Neural progenitor cell (in vitro differentiated cells): ENCODE results near the gene MTHFD2L. TPM values are rescaled to one million over a fixed set of nuclear protein-coding genes. Genes with fewer than 3 reads are reported as not detected.

ENCODE experiments used
- DNase-seq: peaks from one replicate; pipeline ENCODE4 v3.0.0-alpha.2; 2016; ENCODE audit warnings: low spot score
- H2AFZ ChIP-seq: fragments of 200-600 bp; sonication (generic); replicated peaks from 2 replicates; pipeline ENCODE4 v1.6.1; 2016; ENCODE audit warnings: antibody characterized with exemption
- H3F3A ChIP-seq: fragments of 200-600 bp; sonication (generic); 2 replicates; pipeline ENCODE4 v1.6.1; 2016; ENCODE audit warnings: antibody characterized with exemption, low read depth
- H3K27ac ChIP-seq: fragments of 200-600 bp; sonication (generic); 2 replicates; pipeline ENCODE4 v1.5.1; 2016; ENCODE audit warnings: mild to moderate bottlenecking
- H3K27me3 ChIP-seq: fragments of 200-600 bp; sonication (generic); 2 replicates; pipeline ENCODE4 v1.6.1; 2016; ENCODE audit warnings: mild to moderate bottlenecking, moderate library complexity
- H3K36me3 ChIP-seq: fragments of 200-600 bp; sonication (generic); 2 replicates; pipeline ENCODE4 v1.5.1; 2016
- H3K4me1 ChIP-seq: fragments of 200-600 bp; sonication (generic); 2 replicates; pipeline ENCODE4 v1.6.1; 2016; ENCODE audit warnings: mixed run types
- H3K4me2 ChIP-seq: fragments of 200-600 bp; sonication (generic); 2 replicates; pipeline ENCODE4 v1.6.1; 2016
- H3K4me3 ChIP-seq: fragments of 200-600 bp; sonication (generic); 2 replicates; pipeline ENCODE4 v1.5.1; 2016
- H3K79me2 ChIP-seq: fragments of 200-600 bp; sonication (generic); 2 replicates; pipeline ENCODE4 v1.6.1; 2016; ENCODE audit warnings: low read depth
- H3K9ac ChIP-seq: fragments of 200-600 bp; sonication (generic); 2 replicates; pipeline ENCODE4 v1.6.1; 2016
- H3K9me3 ChIP-seq: fragments of 200-600 bp; sonication (generic); 2 replicates; pipeline ENCODE4 v1.5.1; 2016; ENCODE audit warnings: low read depth
- H4K20me1 ChIP-seq: fragments of 200-600 bp; sonication (generic); 2 replicates; pipeline ENCODE4 v1.6.1; 2016; ENCODE audit warnings: low read depth
- H3K27ac Mint-ChIP-seq: 3 replicates; pipeline ENCODE4 v1.8.0; 2021; ENCODE audit warnings: mixed read lengths
- H3K27me3 Mint-ChIP-seq: 2 replicates; pipeline ENCODE4 v1.8.0; 2022; ENCODE audit warnings: low read depth, mild to moderate bottlenecking, inconsistent platforms, moderate library complexity, mixed read lengths; ENCODE audit not compliant: insufficient read depth
- H3K36me3 Mint-ChIP-seq: 3 replicates; pipeline ENCODE4 v1.8.0; 2021; ENCODE audit warnings: mixed read lengths
- H3K4me1 Mint-ChIP-seq: 3 replicates; pipeline ENCODE4 v1.8.0; 2021; ENCODE audit warnings: mixed read lengths
- H3K4me3 Mint-ChIP-seq: 3 replicates; pipeline ENCODE4 v1.8.0; 2021; ENCODE audit warnings: mild to moderate bottlenecking, moderate library complexity, mixed read lengths
- H3K9me3 Mint-ChIP-seq: 3 replicates; pipeline ENCODE4 v1.8.0; 2020; ENCODE audit warnings: mixed read lengths
- CTCF ChIP-seq: fragments of 200-600 bp; sonication (generic); IDR thresholded peaks from 2 replicates; pipeline ENCODE4 v1.5.1; 2017; ENCODE audit warnings: antibody characterized with exemption, mild to moderate bottlenecking
- EZH2 ChIP-seq: fragments of 200-600 bp; sonication (generic); IDR thresholded peaks from 2 replicates; pipeline ENCODE4 v1.6.1; 2017; ENCODE audit warnings: antibody characterized with exemption, mild to moderate bottlenecking, moderate library complexity
- EZH2phosphoT487 ChIP-seq: fragments of 200-600 bp; sonication (generic); IDR thresholded peaks from 2 replicates; pipeline ENCODE4 v1.6.1; 2017; ENCODE audit warnings: antibody characterized with exemption
- total RNA-seq: library from RNA; depleted of rRNA; stranded (reverse); fragments of >200 nt; gene quantifications from 2 replicates; pipeline ENCODE4 v1.2.3, GENCODE V29; 2015; ENCODE audit warnings: low replicate concordance

MTHFD2L gene
- total RNA-seq, 1 donor from 2014 or later: 22.1 TPM

- Histone ChIP-seq H3K36me3 (no peaks in the 10 kb centered on the region), H3K4me1 (no peaks in the 10 kb centered on the region), H2AFZ (no peak overlapping the region), H3K9ac (no peak overlapping the region), H3K79me2 (no peaks in the 10 kb centered on the region), H3K4me2 (no peak overlapping the region), H3F3A (no peaks in the 10 kb centered on the region), H3K4me3 (no peak overlapping the region), H3K27me3 (no peaks in the 10 kb centered on the region), H3K9me3 (no peaks in the 10 kb centered on the region), H4K20me1 (no peaks in the 10 kb centered on the region), H3K27ac (no peak overlapping the region)
- H3K4me3 Mint-ChIP-seq: no peak overlapping the region
- no peak for DNase-seq
- no peaks in the 10 kb centered on the region for H3K4me1 Mint-ChIP-seq
- no peak overlapping the region for H3K27ac Mint-ChIP-seq
- H3K36me3 Mint-ChIP-seq: peaks cover 5% of the 10 kb centered on the region
- TF ChIP-seq CTCF (no peak), EZH2phosphoT487 (no peak), EZH2 (no peak)
- no peaks in the 10 kb centered on the region for H3K27me3 Mint-ChIP-seq
- H3K9me3 Mint-ChIP-seq: no peaks in the 10 kb centered on the region
Measured at GRCh38 chr4:74173321-74173720, 15.4 kb downstream of the MTHFD2L start.

- no peak overlapping the region for H3K4me2 ChIP-seq
- no peaks in the 10 kb centered on the region for H3F3A ChIP-seq
- H2AFZ ChIP-seq: no peak overlapping the region
- Mint-ChIP-seq H3K4me3 (no peak overlapping the region), H3K27ac (no peak overlapping the region), H3K36me3 (peaks cover 5% of the 10 kb centered on the region), H3K9me3 (no peaks in the 10 kb centered on the region), H3K27me3 (no peaks in the 10 kb centered on the region), H3K4me1 (no peaks in the 10 kb centered on the region)
- H4K20me1 ChIP-seq: no peaks in the 10 kb centered on the region
- no peaks in the 10 kb centered on the region for H3K9me3 ChIP-seq
- no peaks in the 10 kb centered on the region for H3K36me3 ChIP-seq
- no peak overlapping the region for H3K4me3 ChIP-seq
- H3K79me2 ChIP-seq: no peaks in the 10 kb centered on the region
- no peaks in the 10 kb centered on the region for H3K4me1 ChIP-seq
- no peak overlapping the region for H3K27ac ChIP-seq
- DNase-seq: no peak
- no peak for TF ChIP-seq EZH2
- TF ChIP-seq EZH2phosphoT487: no peak
- no peak for TF ChIP-seq CTCF
- H3K27me3 ChIP-seq: no peaks in the 10 kb centered on the region
- no peak overlapping the region for H3K9ac ChIP-seq
Measured at GRCh38 chr4:74174421-74174820, 16.5 kb downstream of the MTHFD2L start.

- no peak overlapping the region for H3K4me3 ChIP-seq
- no peaks in the 10 kb centered on the region for H3K27me3 ChIP-seq
- H3F3A ChIP-seq: no peaks in the 10 kb centered on the region
- no peak overlapping the region for H3K27ac ChIP-seq
- Mint-ChIP-seq H3K9me3 (no peaks in the 10 kb centered on the region), H3K27ac (no peak overlapping the region), H3K36me3 (peaks cover 5% of the 10 kb centered on the region), H3K27me3 (no peaks in the 10 kb centered on the region), H3K4me3 (no peak overlapping the region), H3K4me1 (no peaks in the 10 kb centered on the region)
- no peak overlapping the region for H3K4me2 ChIP-seq
- H3K36me3 ChIP-seq: no peaks in the 10 kb centered on the region
- H2AFZ ChIP-seq: no peak overlapping the region
- no peak for TF ChIP-seq CTCF
- TF ChIP-seq EZH2: no peak
- TF ChIP-seq EZH2phosphoT487: no peak
- DNase-seq: no peak
- H4K20me1 ChIP-seq: no peaks in the 10 kb centered on the region
- no peak overlapping the region for H3K9ac ChIP-seq
- H3K4me1 ChIP-seq: no peaks in the 10 kb centered on the region
- H3K79me2 ChIP-seq: no peaks in the 10 kb centered on the region
- H3K9me3 ChIP-seq: no peaks in the 10 kb centered on the region
Measured at GRCh38 chr4:74174941-74175340, 17.0 kb downstream of the MTHFD2L start.

GRCh38 chr4:74175379-74175778 lies 17.5 kb downstream of the MTHFD2L start:
- Histone ChIP-seq H3K4me3 (no peak overlapping the region), H3K4me1 (no peaks in the 10 kb centered on the region), H3K36me3 (no peaks in the 10 kb centered on the region), H3K27ac (no peak overlapping the region), H4K20me1 (no peaks in the 10 kb centered on the region), H3F3A (no peaks in the 10 kb centered on the region), H3K9ac (no peak overlapping the region), H2AFZ (no peak overlapping the region), H3K27me3 (no peaks in the 10 kb centered on the region), H3K4me2 (no peak overlapping the region), H3K9me3 (no peaks in the 10 kb centered on the region), H3K79me2 (no peaks in the 10 kb centered on the region)
- H3K36me3 Mint-ChIP-seq: peaks cover 2% of the 10 kb centered on the region
- no peak for TF ChIP-seq CTCF
- TF ChIP-seq EZH2: no peak
- no peak for TF ChIP-seq EZH2phosphoT487
- no peaks in the 10 kb centered on the region for H3K27me3 Mint-ChIP-seq
- H3K27ac Mint-ChIP-seq: no peak overlapping the region
- DNase-seq: no peak
- H3K4me1 Mint-ChIP-seq: no peaks in the 10 kb centered on the region
- H3K4me3 Mint-ChIP-seq: no peak overlapping the region
- no peaks in the 10 kb centered on the region for H3K9me3 Mint-ChIP-seq
